Fibroblast of lung (primary cell): Measurements from ENCODE around the gene SERPIND1. TPM values are rescaled to one million over a fixed set of nuclear protein-coding genes. Genes with fewer than 3 reads are reported as not detected.
"Not testable (repeated sequence)": the region's sequence is repeated elsewhere in the genome, so short reads cannot be mapped to it uniquely, and the experiment has no call there.

ENCODE experiments used
- DNase-seq, 2 donors: peaks; one replicate each; pipeline versions ENCODE4 v3.0.0 to v3.0.0-alpha.2; 2010; ENCODE audit warnings: low read depth in 2 of 2
- H2AFZ ChIP-seq: 2 replicates; pipeline ENCODE4 v1.5.1; 2012; ENCODE audit warnings: low read length, control low read depth, inconsistent platforms
- H3K27ac ChIP-seq: 2 replicates; pipeline ENCODE4 v1.5.1; 2011; ENCODE audit warnings: low read length, control low read depth; ENCODE audit not compliant: insufficient read depth
- H3K27me3 ChIP-seq: 2 replicates; pipeline ENCODE4 v1.5.1; 2011; ENCODE audit warnings: mild to moderate bottlenecking, low read length; ENCODE audit not compliant: control insufficient read depth, insufficient read depth
- H3K36me3 ChIP-seq: 2 replicates; pipeline ENCODE4 v1.5.1; 2011; ENCODE audit warnings: low read length; ENCODE audit not compliant: control insufficient read depth, insufficient read depth
- H3K4me1 ChIP-seq: 2 replicates; pipeline ENCODE4 v1.5.1; 2011; ENCODE audit warnings: low read length; ENCODE audit not compliant: control insufficient read depth, insufficient read depth; ENCODE audit errors: extremely low read depth
- H3K4me2 ChIP-seq: 2 replicates; pipeline ENCODE4 v1.5.1; 2011; ENCODE audit warnings: low read length, control low read depth; ENCODE audit not compliant: insufficient read depth; ENCODE audit errors: extremely low read depth
- H3K4me3 ChIP-seq, 4 experiments: fragments of 200-600 bp in 1 of 4; sonication (generic) in 1 of 4; replicated peaks in 1 of 4; 2 replicates each; pipeline ENCODE4 v1.5.1; 2011 to 2016; ENCODE audit warnings: low read length in 4 of 4, low read depth in 3 of 4, mild to moderate bottlenecking in 3 of 4, control low read depth in 2 of 4, inconsistent platforms in 1 of 4, mixed read lengths in 1 of 4; ENCODE audit not compliant: insufficient read depth in 1 of 4; ENCODE audit errors: control extremely low read depth in 1 of 4
- H3K79me2 ChIP-seq: 2 replicates; pipeline ENCODE4 v1.5.1; 2012; ENCODE audit warnings: mild to moderate bottlenecking, low read length, inconsistent platforms; ENCODE audit not compliant: control insufficient read depth, insufficient read depth
- H3K9ac ChIP-seq: 2 replicates; pipeline ENCODE4 v1.5.1; 2011; ENCODE audit warnings: mild to moderate bottlenecking, low read length, control low read depth; ENCODE audit not compliant: insufficient read depth
- H3K9me3 ChIP-seq: 2 replicates; pipeline ENCODE4 v1.5.1; 2012; ENCODE audit warnings: low read depth, low read length; ENCODE audit not compliant: control insufficient read depth, insufficient read depth
- H4K20me1 ChIP-seq: 2 replicates; pipeline ENCODE4 v1.5.1; 2011; ENCODE audit warnings: low read length; ENCODE audit not compliant: control insufficient read depth, insufficient read depth; ENCODE audit errors: extremely low read depth
- CTCF ChIP-seq, 2 donors: IDR thresholded peaks in 1 of 2; conservative IDR thresholded peaks in 1 of 2; 1 replicate in 1 of 2; 2 replicates in 1 of 2; pipeline ENCODE4 v1.5.1; 2011 to 2012; ENCODE audit warnings: low read length in 2 of 2, control low read depth in 1 of 2, inconsistent platforms in 1 of 2, low read depth in 1 of 2, mild to moderate bottlenecking in 1 of 2
- EZH2 ChIP-seq: IDR thresholded peaks from 2 replicates; pipeline ENCODE4 v1.5.1; 2012; ENCODE audit warnings: low read length, control low read depth, mild to moderate bottlenecking; ENCODE audit errors: missing control alignments
- polyA plus RNA-seq, 2 donors: library from polyadenylated mRNA; depleted of rRNA in 1 of 2; stranded (reverse) in 1 of 2; unstranded in 1 of 2; fragments of >200 nt; gene quantifications; 2 replicates each; pipeline ENCODE4 v1.2.1, GENCODE V29; 2011 to 2012; ENCODE audit warnings: missing spikeins in 1 of 2
- total RNA-seq: library from RNA; depleted of rRNA; stranded (reverse); fragments of >200 nt; gene quantifications from 2 replicates; pipeline ENCODE4 v1.2.1, GENCODE V29; 2014

The SERPIND1 gene
- total and polyA plus RNA-seq, 2 donors (not counting 1 experiment from before 2014, with no cell fraction given): 0.03 TPM; not detected in 1

- Histone ChIP-seq H3K4me2 (no peak overlapping the region), H3K4me1 (no peaks in the 10 kb centered on the region), H3K27me3 (no peaks in the 10 kb centered on the region), H3K27ac (no peak overlapping the region), H4K20me1 (no peaks in the 10 kb centered on the region), H2AFZ (no peak overlapping the region), H3K9me3 (no peaks in the 10 kb centered on the region), H3K79me2 (no peaks in the 10 kb centered on the region), H3K4me3 (no peak overlapping the region), H3K9ac (no peak overlapping the region), H3K36me3 (peaks cover 4% of the 10 kb centered on the region)
- TF ChIP-seq EZH2 (no peak), CTCF (conservative IDR thresholded peaks at IDR 0.05 in 1 of 2, IDR thresholded peaks at IDR 0.05 in 1 of 2; ENCODE audit: low read depth in 1 of 2, low read length in 2 of 2) (no peak)
- no peak for DNase-seq
Observed at GRCh38 chr22:20823264-20823663, 49.4 kb downstream of the SERPIND1 start.

- not testable (repeated sequence) for H3K9ac ChIP-seq, H3K36me3 ChIP-seq, H3K4me2 ChIP-seq, H3K4me3 ChIP-seq, H3K27me3 ChIP-seq, DNase-seq, H3K79me2 ChIP-seq, H3K27ac ChIP-seq, H3K9me3 ChIP-seq, H3K4me1 ChIP-seq, H2AFZ ChIP-seq, H4K20me1 ChIP-seq
Observed at GRCh38 chr22:20825216-20825615, 51.3 kb downstream of the SERPIND1 start.

GRCh38 chr22:20825624-20826023 is 51.7 kb downstream of the SERPIND1 start:
- Histone ChIP-seq H3K27ac (no peak overlapping the region), H3K79me2 (no peaks in the 10 kb centered on the region), H2AFZ (no peak overlapping the region), H3K4me1 (no peaks in the 10 kb centered on the region), H4K20me1 (no peaks in the 10 kb centered on the region), H3K4me3 (no peak overlapping the region), H3K4me2 (no peak overlapping the region), H3K9me3 (no peaks in the 10 kb centered on the region), H3K9ac (no peak overlapping the region), H3K36me3 (no peaks in the 10 kb centered on the region), H3K27me3 (no peaks in the 10 kb centered on the region)
- no peak for DNase-seq
- TF ChIP-seq CTCF (conservative IDR thresholded peaks at IDR 0.05 in 1 of 2, IDR thresholded peaks at IDR 0.05 in 1 of 2; ENCODE audit: low read depth in 1 of 2, low read length in 2 of 2) (no peak), EZH2 (no peak)

- H3K4me1 ChIP-seq: not testable (repeated sequence)
Observed at GRCh38 chr22:20826373-20827152, 52.6 kb downstream of the SERPIND1 start.

More at GRCh38 chr22:20826373-20827152, 52.6 kb downstream of the SERPIND1 start:
- not testable (repeated sequence) for H3K4me3 ChIP-seq, H3K79me2 ChIP-seq, H4K20me1 ChIP-seq, H3K27ac ChIP-seq, DNase-seq, H3K4me2 ChIP-seq, H3K9me3 ChIP-seq, H2AFZ ChIP-seq, H3K9ac ChIP-seq, H3K36me3 ChIP-seq, H3K27me3 ChIP-seq
